ENCODE results near the gene RAC2. TPM values are rescaled to one million over a fixed set of nuclear protein-coding genes. Genes with fewer than 3 reads are reported as not detected.

Gene RAC2
- total and polyA plus RNA-seq, 9 of the 15 experiments (the other 6 are each of a cell fraction or from before 2014, with no cell fraction given), result 22.7 to 103 (median 43.3) TPM

DNA sequence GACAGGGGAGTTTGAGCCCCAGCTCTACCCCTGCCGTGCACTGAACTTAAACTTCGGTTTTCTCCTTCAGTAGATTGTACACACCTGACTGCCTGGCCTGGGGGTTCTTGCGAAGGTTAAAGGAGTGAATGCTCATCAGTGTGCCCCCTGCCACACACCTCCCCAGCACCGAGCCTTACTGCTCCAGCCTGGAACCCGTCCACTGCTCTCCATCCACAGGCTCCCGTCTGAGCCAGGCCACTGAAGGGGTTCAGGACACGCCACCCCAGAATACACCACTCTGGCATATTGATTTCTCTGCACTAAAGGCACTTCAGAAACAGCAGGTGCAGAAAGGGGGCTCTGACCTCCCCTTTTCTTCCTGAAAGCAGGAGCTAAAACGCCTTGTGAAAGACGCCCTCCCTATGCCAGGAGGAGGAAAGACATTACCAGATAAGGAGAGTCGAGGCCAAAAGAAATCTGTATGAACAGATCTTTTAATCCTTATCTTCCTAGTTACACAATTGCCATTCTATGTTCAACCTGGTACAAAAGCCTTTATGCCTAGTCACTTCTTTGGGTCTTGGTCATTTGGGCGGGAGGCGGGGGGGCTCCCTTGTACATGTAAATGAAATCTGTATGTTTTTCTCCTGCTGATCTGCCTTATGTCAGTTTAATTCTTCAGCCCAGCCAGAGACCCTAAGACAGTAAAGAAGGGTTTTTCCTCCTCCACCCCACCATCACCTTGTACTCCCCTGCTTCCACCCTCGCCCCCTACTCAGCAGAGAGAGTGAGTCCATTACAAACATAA, 29.9 kb downstream of the RAC2 start:
- H2AFZ ChIP-seq (ENCODE audit: low read depth, low read length), result no peak overlapping the region
- FAIRE-seq (no peak), ATAC-seq (no peak), DNase-seq (ENCODE audit: extremely low read depth in 1 of 4, low spot score in 3 of 4) (no peak)
- H3K27me3 ChIP-seq (ENCODE audit: control insufficient read depth in 2 of 2, insufficient read depth in 2 of 2, low read length in 2 of 2), result peaks cover 0 to 15% of the 10 kb centered on the region in 2 experiments; a peak in 2 of 5 replicates
- H3K36me3 ChIP-seq (ENCODE audit: control insufficient read depth, insufficient read depth, low read length), result no peaks in the 10 kb centered on the region
- intact Hi-C loops (cut with micrococcal nuclease), result no loop called here
- no peaks in the 10 kb centered on the region for H3K9me1 ChIP-seq (ENCODE audit: control insufficient read depth, insufficient read depth, low read length)
- H4K20me1 ChIP-seq (replicated peaks; ENCODE audit: control insufficient read depth, insufficient read depth, low read length), result no peaks in the 10 kb centered on the region
- no peak overlapping the region for H3K9ac ChIP-seq (ENCODE audit: insufficient read depth in 1 of 2, low read depth in 2 of 2, low read length in 2 of 2)
- H3K4me2 ChIP-seq (ENCODE audit: insufficient read depth, low read length), result no peak overlapping the region
- H3K4me3 ChIP-seq, result no peak overlapping the region
- CTCF ChIA-PET (ENCODE audit: low intra/inter-chr PET ratio), result no interaction called here
- no peak overlapping the region for H3K27ac ChIP-seq (ENCODE audit: extremely low read depth, low read depth, low read length)
- POLR2A ChIA-PET, result interaction anchor here (0.7 kb wide), 1 partner anchor 9 kb away, joined by 3 read pairs; no protein-coding TSS in a partner anchor
- no peaks in the 10 kb centered on the region for H3K79me2 ChIP-seq (ENCODE audit: control insufficient read depth, insufficient read depth, low read length)
- 13% methylated on average over 9 of the region's 13 CpGs for WGBS (ENCODE audit: insufficient coverage, low coverage, missing lambda C conversion rate)
- TF ChIP-seq NFE2 (IDR thresholded peaks at IDR 0.05; ENCODE audit: low read depth) (0 out of 2 replicates have a peak, but pooled peaks have one; percentile 8), PRDM10 (IDR thresholded peaks at IDR 0.05; ENCODE audit: partially characterized antibody) (peak; percentile 92), ARID3B (CRISPR knock-in tag; IDR thresholded peaks at IDR 0.05; ENCODE audit: borderline replicate concordance) (no peak)
- TF ChIP-seq, protein P1, sequence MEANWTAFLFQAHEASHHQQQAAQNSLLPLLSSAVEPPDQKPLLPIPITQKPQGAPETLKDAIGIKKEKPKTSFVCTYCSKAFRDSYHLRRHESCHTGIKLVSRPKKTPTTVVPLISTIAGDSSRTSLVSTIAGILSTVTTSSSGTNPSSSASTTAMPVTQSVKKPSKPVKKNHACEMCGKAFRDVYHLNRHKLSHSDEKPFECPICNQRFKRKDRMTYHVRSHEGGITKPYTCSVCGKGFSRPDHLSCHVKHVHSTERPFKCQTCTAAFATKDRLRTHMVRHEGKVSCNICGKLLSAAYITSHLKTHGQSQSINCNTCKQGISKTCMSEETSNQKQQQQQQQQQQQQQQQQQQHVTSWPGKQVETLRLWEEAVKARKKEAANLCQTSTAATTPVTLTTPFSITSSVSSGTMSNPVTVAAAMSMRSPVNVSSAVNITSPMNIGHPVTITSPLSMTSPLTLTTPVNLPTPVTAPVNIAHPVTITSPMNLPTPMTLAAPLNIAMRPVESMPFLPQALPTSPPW (CRISPR knock-in tag; IDR thresholded peaks at IDR 0.05), result peak; percentile 27; the same call in 1 of the 2 replicates
- BruUV-seq (replicated peaks), result no TSS peak
- H3K9me3 ChIP-seq (replicated peaks; ENCODE audit: control insufficient read depth, insufficient read depth, low read depth, low read length), result no peaks in the 10 kb centered on the region
- in situ Hi-C loops (cut with MboI), result no loop called here
- peaks cover 0 to 17% of the 10 kb centered on the region in 2 experiments; a peak in 3 of 5 replicates for H3K4me1 ChIP-seq (replicated peaks in 1 of 2; ENCODE audit: control insufficient read depth in 2 of 2, insufficient read depth in 2 of 2, low read length in 2 of 2)

Measured in K562 (cell line).